H1 (cell line): Measurements from ENCODE around the gene NDUFS8.

Experiments used
- CREB1 ChIP-seq: IDR thresholded peaks from 2 replicates; pipeline ENCODE4 v1.6.1; 2012; ENCODE audit warnings: inconsistent platforms
- EP300 ChIP-seq, 2 experiments: IDR thresholded peaks; 1 replicate in 1 of 2; 2 replicates in 1 of 2; pipeline ENCODE4 v1.6.1; 2011 to 2012; ENCODE audit warnings: low read depth in 2 of 2, low read length in 2 of 2, mild to moderate bottlenecking in 2 of 2, borderline replicate concordance in 1 of 2, inconsistent platforms in 1 of 2, moderate library complexity in 1 of 2
- GTF2F1 ChIP-seq: IDR thresholded peaks from 2 replicates; pipeline ENCODE4 v1.6.1; 2012; ENCODE audit warnings: low read depth, low read length, improper control_type of control experiment, borderline replicate concordance
- MAFK ChIP-seq: IDR thresholded peaks from 2 replicates; pipeline ENCODE4 v1.6.1; 2012; ENCODE audit warnings: low read depth, mild to moderate bottlenecking, improper control_type of control experiment, low read length
- POLR2A ChIP-seq, 2 experiments: IDR thresholded peaks; 1 replicate in 1 of 2; 2 replicates in 1 of 2; pipeline ENCODE4 v1.6.1; 2011; ENCODE audit warnings: low read depth in 2 of 2, low read length in 2 of 2, mild to moderate bottlenecking in 2 of 2; ENCODE audit errors: control extremely low read depth in 1 of 2
- POLR2AphosphoS5 ChIP-seq: IDR thresholded peaks from 2 replicates; pipeline ENCODE4 v1.6.1; 2011; ENCODE audit warnings: low read depth, low read length
- POU5F1 ChIP-seq: IDR thresholded peaks from 2 replicates; pipeline ENCODE4 v1.6.1; 2011; ENCODE audit warnings: low read depth, mild to moderate bottlenecking, low read length, moderate library complexity
- RAD21 ChIP-seq, 2 experiments: IDR thresholded peaks in 1 of 2; conservative IDR thresholded peaks in 1 of 2; 2 replicates each; pipeline ENCODE4 v1.6.1; 2011; ENCODE audit warnings: low read depth in 2 of 2, low read length in 2 of 2, improper control_type of control experiment in 1 of 2, inconsistent platforms in 1 of 2, mild to moderate bottlenecking in 1 of 2, moderate library complexity in 1 of 2
- RXRA ChIP-seq: IDR thresholded peaks from 2 replicates; pipeline ENCODE4 v1.6.1; 2011; ENCODE audit warnings: low read depth, mild to moderate bottlenecking, low read length, moderate library complexity; ENCODE audit not compliant: insufficient read depth
- TAF1 ChIP-seq: IDR thresholded peaks from 2 replicates; pipeline ENCODE4 v1.6.1; 2011; ENCODE audit warnings: mild to moderate bottlenecking, low read depth, low read length
- TCF12 ChIP-seq: IDR thresholded peaks from 2 replicates; pipeline ENCODE4 v1.6.1; 2011; ENCODE audit warnings: low read depth, mild to moderate bottlenecking, low read length
- TF ChIP-seq, protein P1 (sequence below), 3 experiments: IDR thresholded peaks; 1 replicate in 2 of 3; 2 replicates in 1 of 3; pipeline versions ENCODE4 v1.5.1 to v1.6.1; 2011; ENCODE audit warnings: low read length in 3 of 3, mild to moderate bottlenecking in 3 of 3, inconsistent platforms in 2 of 3, low read depth in 1 of 3, moderate library complexity in 1 of 3; ENCODE audit not compliant: insufficient read depth in 1 of 3; ENCODE audit errors: control extremely low read depth in 1 of 3
- TF ChIP-seq, protein P2 (sequence below): IDR thresholded peaks from 2 replicates; pipeline ENCODE4 v1.6.1; 2011; ENCODE audit warnings: low read length, improper control_type of control experiment
- TF ChIP-seq, protein P3 (sequence below): IDR thresholded peaks from 2 replicates; pipeline ENCODE4 v1.6.1; 2012; ENCODE audit warnings: inconsistent platforms

DNA sequence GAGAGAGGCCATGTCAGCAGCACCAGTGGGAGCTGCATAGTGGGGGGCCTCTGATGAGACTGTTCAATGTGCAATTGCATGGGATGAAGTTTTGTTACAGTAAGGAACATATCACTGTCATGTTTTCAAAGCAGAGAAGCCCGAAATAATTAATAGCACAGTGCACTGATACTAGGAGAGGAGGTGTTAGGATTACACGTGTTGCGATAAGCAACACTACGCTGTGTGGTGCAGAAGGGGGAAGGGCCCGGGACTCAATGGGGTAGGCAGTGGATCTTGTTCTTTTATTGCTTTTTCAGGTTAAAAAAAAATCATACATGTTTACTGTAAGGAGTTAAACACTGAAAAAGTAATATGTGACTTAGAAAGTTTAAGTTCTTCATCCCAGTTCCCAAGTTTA lies 37.5 kb downstream of the NDUFS8 start:
- TF ChIP-seq, protein P1, sequence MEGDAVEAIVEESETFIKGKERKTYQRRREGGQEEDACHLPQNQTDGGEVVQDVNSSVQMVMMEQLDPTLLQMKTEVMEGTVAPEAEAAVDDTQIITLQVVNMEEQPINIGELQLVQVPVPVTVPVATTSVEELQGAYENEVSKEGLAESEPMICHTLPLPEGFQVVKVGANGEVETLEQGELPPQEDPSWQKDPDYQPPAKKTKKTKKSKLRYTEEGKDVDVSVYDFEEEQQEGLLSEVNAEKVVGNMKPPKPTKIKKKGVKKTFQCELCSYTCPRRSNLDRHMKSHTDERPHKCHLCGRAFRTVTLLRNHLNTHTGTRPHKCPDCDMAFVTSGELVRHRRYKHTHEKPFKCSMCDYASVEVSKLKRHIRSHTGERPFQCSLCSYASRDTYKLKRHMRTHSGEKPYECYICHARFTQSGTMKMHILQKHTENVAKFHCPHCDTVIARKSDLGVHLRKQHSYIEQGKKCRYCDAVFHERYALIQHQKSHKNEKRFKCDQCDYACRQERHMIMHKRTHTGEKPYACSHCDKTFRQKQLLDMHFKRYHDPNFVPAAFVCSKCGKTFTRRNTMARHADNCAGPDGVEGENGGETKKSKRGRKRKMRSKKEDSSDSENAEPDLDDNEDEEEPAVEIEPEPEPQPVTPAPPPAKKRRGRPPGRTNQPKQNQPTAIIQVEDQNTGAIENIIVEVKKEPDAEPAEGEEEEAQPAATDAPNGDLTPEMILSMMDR (IDR thresholded peaks at IDR 0.05; ENCODE audit: control extremely low read depth in 1 of 3, insufficient read depth in 1 of 3, low read depth in 1 of 3, low read length in 3 of 3): no peak
- no peak for TF ChIP-seq TAF1
- no peak for TF ChIP-seq POU5F1
- TF ChIP-seq POLR2AphosphoS5: no peak
- TF ChIP-seq TCF12: no peak
- TF ChIP-seq GTF2F1: no peak
- TF ChIP-seq POLR2A (IDR thresholded peaks at IDR 0.05; ENCODE audit: control extremely low read depth in 1 of 2, low read depth in 2 of 2, low read length in 2 of 2): no peak
- no peak for TF ChIP-seq RXRA
- TF ChIP-seq RAD21 (IDR thresholded peaks at IDR 0.05 in 1 of 2, conservative IDR thresholded peaks at IDR 0.05 in 1 of 2; ENCODE audit: low read depth in 2 of 2, low read length in 2 of 2): no peak
- no peak for TF ChIP-seq EP300 (IDR thresholded peaks at IDR 0.05; ENCODE audit: borderline replicate concordance in 1 of 2, low read depth in 2 of 2, low read length in 2 of 2)
- TF ChIP-seq CREB1: no peak
- TF ChIP-seq, protein P2, sequence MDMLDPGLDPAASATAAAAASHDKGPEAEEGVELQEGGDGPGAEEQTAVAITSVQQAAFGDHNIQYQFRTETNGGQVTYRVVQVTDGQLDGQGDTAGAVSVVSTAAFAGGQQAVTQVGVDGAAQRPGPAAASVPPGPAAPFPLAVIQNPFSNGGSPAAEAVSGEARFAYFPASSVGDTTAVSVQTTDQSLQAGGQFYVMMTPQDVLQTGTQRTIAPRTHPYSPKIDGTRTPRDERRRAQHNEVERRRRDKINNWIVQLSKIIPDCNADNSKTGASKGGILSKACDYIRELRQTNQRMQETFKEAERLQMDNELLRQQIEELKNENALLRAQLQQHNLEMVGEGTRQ: no peak
- TF ChIP-seq MAFK: no peak
- TF ChIP-seq, protein P3, sequence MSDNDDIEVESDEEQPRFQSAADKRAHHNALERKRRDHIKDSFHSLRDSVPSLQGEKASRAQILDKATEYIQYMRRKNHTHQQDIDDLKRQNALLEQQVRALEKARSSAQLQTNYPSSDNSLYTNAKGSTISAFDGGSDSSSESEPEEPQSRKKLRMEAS: no peak
